ENCODE results near the gene NAALADL2. TPM values are rescaled to one million over a fixed set of nuclear protein-coding genes. Genes with fewer than 3 reads are reported as not detected.

Gene NAALADL2
- polyA plus RNA-seq, 4 donors = 17.4 to 25.9 (median 20.2) TPM

- no peak for DNase-seq (ENCODE audit: low read depth in 4 of 4, low spot score in 3 of 4)
These were observed 328.5 kb downstream of the NAALADL2 start for GRCh38 chr3:175187586-175187985.

GRCh38 chr3:175192536-175192935 is 333.4 kb downstream of the NAALADL2 start:
- DNase-seq (ENCODE audit: low read depth in 4 of 4, low spot score in 3 of 4) = no peak

- no peak for DNase-seq (ENCODE audit: low read depth in 4 of 4, low spot score in 3 of 4)
These were observed 334.8 kb downstream of the NAALADL2 start for GRCh38 chr3:175193815-175194518.

- no peak for DNase-seq (ENCODE audit: low read depth in 4 of 4, low spot score in 3 of 4)
These were observed 340.1 kb downstream of the NAALADL2 start for GRCh38 chr3:175198991-175199783.

DNA sequence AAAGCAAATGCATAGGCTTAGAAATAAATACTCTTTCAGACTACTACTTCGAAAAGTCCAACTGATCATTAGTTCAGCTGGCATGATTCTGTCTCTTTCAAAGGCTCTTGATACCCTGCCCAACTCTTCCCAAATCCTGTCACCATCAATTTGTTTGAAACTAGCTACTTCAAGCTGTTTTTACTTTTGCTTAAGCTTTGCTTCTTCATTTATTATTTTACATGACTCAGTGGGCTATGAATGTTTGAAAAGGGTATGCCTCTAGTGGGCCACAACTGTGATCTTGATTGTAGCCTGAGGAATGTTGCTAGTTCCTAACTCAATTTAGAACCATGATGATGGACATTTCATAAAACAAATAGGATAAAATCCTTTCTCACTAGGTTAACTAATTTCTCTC is 340.8 kb downstream of the NAALADL2 start:
- DNase-seq (ENCODE audit: low read depth in 4 of 4, low spot score in 3 of 4) = no peak

DNA sequence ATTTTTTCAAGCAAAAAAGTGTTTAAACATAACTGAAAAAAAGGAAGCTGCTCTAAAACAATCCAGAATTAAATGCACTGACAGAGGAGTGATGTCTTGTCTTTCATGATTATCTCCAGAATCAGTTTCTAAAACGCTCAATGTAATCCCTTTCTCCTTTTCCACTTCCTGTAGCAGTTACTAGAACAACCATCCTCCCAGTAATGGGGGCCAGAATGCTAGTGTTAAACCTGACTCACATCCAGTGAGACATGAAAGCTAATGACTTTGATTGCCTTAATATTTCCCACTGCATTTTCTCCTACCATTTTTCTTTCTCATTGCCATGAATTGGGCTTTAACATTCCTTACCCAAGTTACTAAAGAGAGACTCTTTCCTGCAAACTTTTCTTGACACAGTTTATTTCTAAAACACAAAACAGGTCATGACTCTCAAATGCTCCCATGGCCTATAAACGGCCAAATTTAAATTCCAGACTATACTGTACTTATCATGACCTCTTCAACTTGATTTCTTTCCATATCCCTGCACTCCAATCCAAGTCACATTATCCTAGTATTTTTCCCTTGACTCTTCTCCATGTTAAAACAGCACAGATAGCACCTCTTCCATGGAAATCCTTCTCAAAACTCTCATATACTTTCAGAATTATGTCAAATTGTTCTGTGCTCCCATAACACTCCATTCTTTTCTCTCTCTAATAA is 341.4 kb downstream of the NAALADL2 start:
- DNase-seq (ENCODE audit: low read depth in 4 of 4, low spot score in 3 of 4) = no peak

GRCh38 chr3:175207361-175207760 is 348.2 kb downstream of the NAALADL2 start:
- no peak for DNase-seq (ENCODE audit: low read depth in 4 of 4, low spot score in 3 of 4)

- DNase-seq (ENCODE audit: low read depth in 4 of 4, low spot score in 3 of 4) = no peak
These were observed 349.2 kb downstream of the NAALADL2 start for GRCh38 chr3:175208326-175208725.

DNA sequence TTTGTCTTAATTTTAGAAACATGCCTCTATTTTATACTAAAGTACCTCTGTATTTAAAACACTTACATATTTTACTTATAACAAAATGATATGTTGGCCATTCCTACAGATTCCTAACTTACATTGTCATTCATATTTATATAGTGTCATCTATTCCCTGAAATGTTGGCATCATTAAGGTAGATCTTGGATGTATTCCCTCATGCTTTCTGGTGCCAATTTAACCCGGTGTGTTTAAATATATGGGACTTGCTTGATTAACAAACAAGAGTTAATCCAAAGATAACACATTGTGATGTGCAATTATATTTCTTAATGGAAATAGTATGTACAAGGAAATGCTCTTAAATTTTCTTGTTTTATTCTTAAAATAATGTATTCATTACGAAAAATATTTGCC is 352.3 kb downstream of the NAALADL2 start:
- no peak for DNase-seq (ENCODE audit: low read depth in 4 of 4, low spot score in 3 of 4)

- no peak for DNase-seq (ENCODE audit: low read depth in 4 of 4, low spot score in 3 of 4)
These were observed 353.8 kb downstream of the NAALADL2 start for GRCh38 chr3:175212896-175213295.

DNA sequence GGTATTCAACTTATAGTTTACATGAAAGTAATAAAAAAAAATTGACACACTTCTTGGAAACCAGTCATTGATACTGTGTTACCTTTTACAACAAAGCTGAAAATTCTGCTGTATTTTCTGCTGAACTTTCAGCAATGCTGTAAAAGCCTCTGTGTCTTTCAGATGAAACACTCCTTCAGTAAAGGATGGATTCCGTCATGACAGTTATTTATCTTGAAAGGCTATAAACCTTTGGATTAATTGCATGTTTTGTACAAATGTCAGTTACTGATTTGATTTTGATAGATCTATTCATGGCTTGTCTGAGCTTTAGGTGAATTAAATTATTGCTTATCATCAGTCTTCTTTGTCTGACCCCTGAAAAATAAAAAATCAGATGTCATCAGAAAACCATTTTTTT is 355.1 kb downstream of the NAALADL2 start:
- no peak for DNase-seq (ENCODE audit: low read depth in 4 of 4, low spot score in 3 of 4)

- DNase-seq (ENCODE audit: low read depth in 4 of 4, low spot score in 3 of 4) = no peak
These were observed 356.7 kb downstream of the NAALADL2 start for GRCh38 chr3:175215833-175216232.

DNA sequence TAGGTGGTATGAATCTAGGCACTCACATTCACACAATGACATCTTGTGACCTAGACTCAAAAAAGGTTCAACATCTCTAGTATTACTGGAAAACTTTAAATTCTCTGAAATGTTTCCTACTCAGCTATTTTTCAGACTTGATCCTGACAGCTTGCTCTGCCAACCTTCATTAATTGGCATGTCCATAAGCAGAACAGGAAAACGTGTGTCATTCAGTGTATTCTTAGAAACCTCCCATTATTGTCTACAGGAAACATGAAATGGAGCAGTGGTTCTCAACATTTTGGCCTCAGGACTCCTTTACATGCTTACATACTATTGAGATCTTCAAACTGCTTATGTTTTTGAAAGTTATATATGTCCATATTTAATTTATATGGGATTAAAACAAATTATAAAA is 363.2 kb downstream of the NAALADL2 start:
- no peak for DNase-seq (ENCODE audit: low read depth in 4 of 4, low spot score in 3 of 4)

- DNase-seq (ENCODE audit: low read depth in 4 of 4, low spot score in 3 of 4) = no peak
These were observed 364.9 kb downstream of the NAALADL2 start for GRCh38 chr3:175224051-175224450.

GRCh38 chr3:175226444-175226843 is 367.3 kb downstream of the NAALADL2 start:
- no peak for DNase-seq (ENCODE audit: low read depth in 4 of 4, low spot score in 3 of 4)

GRCh38 chr3:175227126-175227525 is 368.0 kb downstream of the NAALADL2 start:
- no peak for DNase-seq (ENCODE audit: low read depth in 4 of 4, low spot score in 3 of 4)

DNA sequence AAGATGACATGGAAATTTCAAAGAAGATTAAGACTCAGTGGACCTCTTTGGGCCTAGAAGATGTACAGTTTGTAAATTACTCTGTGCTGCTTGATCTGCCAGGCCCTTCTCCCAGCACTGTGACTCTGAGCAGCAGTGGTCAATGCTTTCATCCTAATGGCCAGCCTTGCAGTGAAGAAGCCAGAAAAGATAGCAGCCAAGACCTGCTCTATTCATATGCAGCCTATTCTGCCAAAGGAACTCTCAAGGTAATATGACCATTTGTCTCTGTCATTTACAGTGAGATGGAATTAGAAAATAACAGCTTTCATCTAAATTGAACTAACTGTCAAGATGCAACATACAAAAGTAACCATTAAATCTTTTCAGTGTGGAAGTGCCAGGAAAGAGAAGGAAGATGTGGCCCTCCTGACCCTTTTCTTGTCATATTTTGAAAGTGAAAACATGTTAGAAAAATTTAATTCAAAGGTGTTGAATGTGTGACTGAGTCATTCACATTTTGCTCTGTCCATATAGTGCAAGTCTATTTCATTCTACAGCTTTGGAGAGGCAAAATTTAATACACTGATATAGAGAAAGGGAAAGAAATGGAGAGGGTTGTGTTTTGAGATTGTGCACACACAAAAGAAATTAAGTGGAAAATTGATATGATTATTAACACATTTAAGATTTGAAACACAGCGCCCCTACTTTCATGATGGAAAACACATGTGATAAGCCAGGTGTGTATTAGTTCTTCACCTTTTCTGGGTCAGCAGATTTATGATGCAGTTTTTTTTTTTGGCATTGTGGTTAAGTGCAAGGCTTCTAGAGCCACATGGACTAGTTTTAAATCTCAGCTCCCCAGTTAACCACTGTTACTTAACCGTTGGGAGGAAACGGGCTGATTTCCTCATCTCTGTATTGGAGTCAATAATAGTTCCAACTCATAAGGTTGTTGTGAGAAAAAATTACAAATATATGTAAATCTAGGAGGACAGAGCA is 375.1 kb downstream of the NAALADL2 start:
- no peak for DNase-seq (ENCODE audit: low read depth in 4 of 4, low spot score in 3 of 4)

- DNase-seq (ENCODE audit: low read depth in 4 of 4, low spot score in 3 of 4) = no peak
These were observed 379.7 kb downstream of the NAALADL2 start for GRCh38 chr3:175238801-175239200.

GRCh38 chr3:175240921-175241320 is 381.8 kb downstream of the NAALADL2 start:
- no peak for DNase-seq (ENCODE audit: low read depth in 4 of 4, low spot score in 3 of 4)

DNA sequence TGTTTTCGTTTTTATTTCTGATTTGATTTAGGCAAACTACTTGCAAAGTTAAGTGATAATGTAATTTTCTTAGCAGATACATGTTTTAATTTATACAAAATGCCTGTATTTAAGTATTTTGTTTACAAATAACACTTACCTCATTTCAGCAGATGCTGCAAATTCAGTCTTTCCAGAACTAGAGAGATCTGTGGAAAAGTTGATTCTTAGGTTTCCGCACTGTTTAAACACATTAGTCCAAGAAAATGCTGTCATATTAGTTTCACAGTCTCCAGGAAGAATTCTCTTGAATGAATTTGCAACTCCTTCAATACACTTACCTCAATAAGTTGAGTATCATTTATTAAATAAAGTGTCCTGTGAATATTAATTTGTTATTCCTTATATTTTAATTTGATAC is 383.1 kb downstream of the NAALADL2 start:
- DNase-seq (ENCODE audit: low read depth in 4 of 4, low spot score in 3 of 4) = no peak

Measured in right renal pelvis (tissue), 4 donors.